ENCODE measurements around the gene IFT25.

DNA sequence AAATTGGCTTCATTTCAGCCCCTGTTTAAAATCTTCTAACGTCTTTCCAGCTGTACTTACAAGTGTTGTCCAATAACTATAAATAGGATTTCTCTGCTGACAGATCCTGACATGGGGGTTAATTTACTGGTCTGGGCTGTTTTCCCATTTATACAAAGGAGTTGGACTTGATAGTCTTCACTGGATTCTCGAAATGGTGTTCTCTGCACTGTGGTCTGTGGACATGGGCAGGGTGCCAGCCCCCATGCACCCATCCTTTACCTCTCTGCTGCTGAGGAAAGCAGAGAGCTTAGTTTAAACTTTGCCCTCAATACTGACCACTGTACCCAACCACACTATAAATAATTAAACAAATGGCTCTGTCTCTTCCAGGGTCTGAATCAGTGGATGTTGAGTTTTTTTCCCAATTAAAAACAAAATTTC lies 46.3 kb downstream of the IFT25 start:
- TF ChIP-seq POLR2AphosphoS5 (IDR thresholded peaks at IDR 0.05; ENCODE audit: insufficient read depth, low read depth, low read length) (no peak), POLR2A (IDR thresholded peaks at IDR 0.05; ENCODE audit: low read depth, low read length) (no peak), EZH2 (IDR thresholded peaks at IDR 0.05; ENCODE audit: borderline replicate concordance, low read depth, low read length, severe bottlenecking) (no peak)
- TF ChIP-seq, protein P1, sequence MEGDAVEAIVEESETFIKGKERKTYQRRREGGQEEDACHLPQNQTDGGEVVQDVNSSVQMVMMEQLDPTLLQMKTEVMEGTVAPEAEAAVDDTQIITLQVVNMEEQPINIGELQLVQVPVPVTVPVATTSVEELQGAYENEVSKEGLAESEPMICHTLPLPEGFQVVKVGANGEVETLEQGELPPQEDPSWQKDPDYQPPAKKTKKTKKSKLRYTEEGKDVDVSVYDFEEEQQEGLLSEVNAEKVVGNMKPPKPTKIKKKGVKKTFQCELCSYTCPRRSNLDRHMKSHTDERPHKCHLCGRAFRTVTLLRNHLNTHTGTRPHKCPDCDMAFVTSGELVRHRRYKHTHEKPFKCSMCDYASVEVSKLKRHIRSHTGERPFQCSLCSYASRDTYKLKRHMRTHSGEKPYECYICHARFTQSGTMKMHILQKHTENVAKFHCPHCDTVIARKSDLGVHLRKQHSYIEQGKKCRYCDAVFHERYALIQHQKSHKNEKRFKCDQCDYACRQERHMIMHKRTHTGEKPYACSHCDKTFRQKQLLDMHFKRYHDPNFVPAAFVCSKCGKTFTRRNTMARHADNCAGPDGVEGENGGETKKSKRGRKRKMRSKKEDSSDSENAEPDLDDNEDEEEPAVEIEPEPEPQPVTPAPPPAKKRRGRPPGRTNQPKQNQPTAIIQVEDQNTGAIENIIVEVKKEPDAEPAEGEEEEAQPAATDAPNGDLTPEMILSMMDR (IDR thresholded peaks at IDR 0.05; ENCODE audit: extremely low read depth in 1 of 2, insufficient read depth in 1 of 2, low read depth in 1 of 2, low read length in 2 of 2) = no peak
- TF ChIP-seq, protein P2, sequence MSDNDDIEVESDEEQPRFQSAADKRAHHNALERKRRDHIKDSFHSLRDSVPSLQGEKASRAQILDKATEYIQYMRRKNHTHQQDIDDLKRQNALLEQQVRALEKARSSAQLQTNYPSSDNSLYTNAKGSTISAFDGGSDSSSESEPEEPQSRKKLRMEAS (IDR thresholded peaks at IDR 0.05; ENCODE audit: insufficient read depth, insufficient read length) = no peak

Measured in endothelial cell of umbilical vein (primary cell).